H1 (cell line): ENCODE results near the gene SPEN. TPM values are rescaled to one million over a fixed set of nuclear protein-coding genes. Genes with fewer than 3 reads are reported as not detected.
A peak's percentile ranks its signal among the peaks of the same experiment; 100 is the strongest.

Experiments
- BRCA1 ChIP-seq: IDR thresholded peaks from 2 replicates; pipeline ENCODE4 v1.6.1; 2012; ENCODE audit warnings: low read depth, low read length, improper control_type of control experiment
- CHD1 ChIP-seq: IDR thresholded peaks from 2 replicates; pipeline ENCODE4 v1.6.1; 2012; ENCODE audit warnings: low read depth, low read length, improper control_type of control experiment
- CHD2 ChIP-seq: IDR thresholded peaks from 2 replicates; pipeline ENCODE4 v1.6.1; 2012; ENCODE audit warnings: low read length, improper control_type of control experiment
- CREB1 ChIP-seq: IDR thresholded peaks from 2 replicates; pipeline ENCODE4 v1.6.1; 2012; ENCODE audit warnings: inconsistent platforms
- CTBP2 ChIP-seq: IDR thresholded peaks from 2 replicates; pipeline ENCODE4 v1.7.0; 2011; ENCODE audit warnings: borderline replicate concordance, mild to moderate bottlenecking, moderate library complexity, mixed read lengths, low read length; ENCODE audit not compliant: insufficient read depth, insufficient read length
- EP300 ChIP-seq, 2 experiments: IDR thresholded peaks; 1 replicate in 1 of 2; 2 replicates in 1 of 2; pipeline ENCODE4 v1.6.1; 2011 to 2012; ENCODE audit warnings: low read depth in 2 of 2, low read length in 2 of 2, mild to moderate bottlenecking in 2 of 2, borderline replicate concordance in 1 of 2, inconsistent platforms in 1 of 2, moderate library complexity in 1 of 2
- EZH2 ChIP-seq: fragments of 200-600 bp; sonication (generic); IDR thresholded peaks from 2 replicates; pipeline ENCODE4 v1.7.1; 2012; ENCODE audit warnings: low read depth, mild to moderate bottlenecking, moderate library complexity, low read length, inconsistent platforms; ENCODE audit not compliant: severe bottlenecking
- FOSL1 ChIP-seq: IDR thresholded peaks from 2 replicates; pipeline ENCODE4 v1.6.1; 2011; ENCODE audit warnings: mild to moderate bottlenecking, low read depth, low read length, moderate library complexity; ENCODE audit not compliant: insufficient read depth
- GABPA ChIP-seq: IDR thresholded peaks from 2 replicates; pipeline ENCODE4 v1.6.1; 2011; ENCODE audit warnings: mild to moderate bottlenecking, low read length, moderate library complexity, borderline replicate concordance; ENCODE audit not compliant: insufficient read depth
- GTF2F1 ChIP-seq: IDR thresholded peaks from 2 replicates; pipeline ENCODE4 v1.6.1; 2012; ENCODE audit warnings: low read depth, low read length, improper control_type of control experiment, borderline replicate concordance
- HDAC2 ChIP-seq, 2 experiments: fragments of 300-600 bp in 1 of 2; sonication (generic) in 1 of 2; IDR thresholded peaks; 2 replicates each; pipeline ENCODE4 v1.6.1; 2011 to 2012; ENCODE audit warnings: low read depth in 2 of 2, low read length in 2 of 2, mild to moderate bottlenecking in 2 of 2, moderate library complexity in 2 of 2, borderline replicate concordance in 1 of 2, inconsistent platforms in 1 of 2
- JUND ChIP-seq: IDR thresholded peaks from 2 replicates; pipeline ENCODE4 v1.6.1; 2011; ENCODE audit warnings: mild to moderate bottlenecking, improper control_type of control experiment, low read length
- MAX ChIP-seq: IDR thresholded peaks from 2 replicates; pipeline ENCODE4 v1.6.1; 2012; ENCODE audit warnings: inconsistent platforms
- NANOG ChIP-seq: IDR thresholded peaks from 2 replicates; pipeline ENCODE4 v1.6.1; 2011; ENCODE audit warnings: low read length, low read depth, mild to moderate bottlenecking, inconsistent platforms; ENCODE audit not compliant: insufficient read depth, poor library complexity, severe bottlenecking
- POLR2AphosphoS5 ChIP-seq: IDR thresholded peaks from 2 replicates; pipeline ENCODE4 v1.6.1; 2011; ENCODE audit warnings: low read depth, low read length
- RNF2 ChIP-seq: fragments of 200-900, 300-1000 bp; sonication (generic); IDR thresholded peaks from 2 replicates; pipeline ENCODE4 v1.7.1; 2016; ENCODE audit warnings: borderline replicate concordance, low read depth, mild to moderate bottlenecking, antibody characterized with exemption, low read length; ENCODE audit not compliant: poor library complexity, severe bottlenecking; ENCODE audit errors: missing control alignments
- RXRA ChIP-seq: IDR thresholded peaks from 2 replicates; pipeline ENCODE4 v1.6.1; 2011; ENCODE audit warnings: low read depth, mild to moderate bottlenecking, low read length, moderate library complexity; ENCODE audit not compliant: insufficient read depth
- SIX5 ChIP-seq: IDR thresholded peaks from 2 replicates; pipeline ENCODE4 v1.6.1; 2011; ENCODE audit warnings: mild to moderate bottlenecking, low read depth, low read length
- SP4 ChIP-seq: IDR thresholded peaks from 2 replicates; pipeline ENCODE4 v1.6.1; 2012; ENCODE audit warnings: low read length, inconsistent platforms
- SRF ChIP-seq: IDR thresholded peaks from 2 replicates; pipeline ENCODE4 v1.6.1; 2011; ENCODE audit warnings: mild to moderate bottlenecking, low read depth, low read length, moderate library complexity
- SUZ12 ChIP-seq: fragments of 200-600 bp; sonication (generic); IDR thresholded peaks from 2 replicates; pipeline ENCODE4 v1.6.1; 2012; ENCODE audit warnings: mild to moderate bottlenecking, inconsistent platforms, low read length, moderate library complexity, mixed read lengths
- TCF12 ChIP-seq: IDR thresholded peaks from 2 replicates; pipeline ENCODE4 v1.6.1; 2011; ENCODE audit warnings: low read depth, mild to moderate bottlenecking, low read length
- ZNF274 ChIP-seq: IDR thresholded peaks from 2 replicates; pipeline ENCODE4 v1.7.0; 2012; ENCODE audit warnings: low read length, borderline replicate concordance; ENCODE audit errors: extremely low read depth
- polyA plus RNA-seq, 7 experiments: library from polyadenylated mRNA; depleted of rRNA in 3 of 7; stranded (reverse) in 5 of 7; unstranded in 2 of 7; fragments of >200 nt in 5 of 7; fragments of 200-250 nt in 2 of 7; gene quantifications; 1 replicate in 5 of 7; 2 replicates in 1 of 7; 4 replicates in 1 of 7; pipeline versions ENCODE4 v1.2.1 to v1.2.3, GENCODE V29; 2011 to 2013; ENCODE audit warnings: missing spikeins in 2 of 7, mixed read lengths in 2 of 7
- total RNA-seq: library from RNA; stranded (reverse); fragmentation: NEBNext Ultra II Directional; extraction: Animal tissue kit (Norgen Biotek cat#: 25700); gene quantifications from 2 replicates; pipeline ENCODE4 v1.2.1, GENCODE V29; 2021

SPEN gene
- total and polyA plus RNA-seq, 2 of the 8 experiments (the other 6 are each of a cell fraction or from before 2014, with no cell fraction given), result 12.5 to 52.1 TPM

GRCh38 chr1:15975805-15976680 is 128.5 kb downstream of the SPEN start, which contains the start of gene ZBTB17 (continued):
- no peak for TF ChIP-seq GTF2F1
- no peak for TF ChIP-seq NANOG
- no peak for TF ChIP-seq CHD2
- TF ChIP-seq JUND, result no peak
- no peak for TF ChIP-seq ZNF274
- TF ChIP-seq SP4, result peak; percentile 92; the same call in 1 of the 2 replicates
- TF ChIP-seq RXRA, result no peak
- TF ChIP-seq CHD1, result no peak
- peak; percentile 45 for TF ChIP-seq SIX5
- TF ChIP-seq RNF2, result no peak
- peak; percentile 29 for TF ChIP-seq MAX
- TF ChIP-seq EP300 (IDR thresholded peaks at IDR 0.05; ENCODE audit: borderline replicate concordance in 1 of 2, low read depth in 2 of 2, low read length in 2 of 2), result peak in 1 of 2 experiments; percentile 30; a peak in 1 of 3 replicates
- TF ChIP-seq CREB1, result peak; percentile 93
- no peak for TF ChIP-seq SRF
- no peak for TF ChIP-seq BRCA1
- TF ChIP-seq SUZ12, result no peak
- no peak for TF ChIP-seq EZH2
- TF ChIP-seq CTBP2, result no peak
- peak; percentile 64; the same call in 1 of the 2 replicates for TF ChIP-seq POLR2AphosphoS5
- peak in 1 of 2 experiments; percentile 98; a peak in 1 of 4 replicates for TF ChIP-seq HDAC2 (IDR thresholded peaks at IDR 0.05; ENCODE audit: borderline replicate concordance in 1 of 2, low read depth in 2 of 2, low read length in 2 of 2)
- TF ChIP-seq GABPA, result peak; percentile 50; the same call in 1 of the 2 replicates
- TF ChIP-seq FOSL1, result no peak
- TF ChIP-seq TCF12, result no peak
